Activated T-cell treated with anti-CD3 and anti-CD28 coated beads, Interleukin-2, amount 50 U/mL, for 48 hours (primary cell): ENCODE data around the gene KRT9.
"Not testable (repeated sequence)": the region's sequence is repeated elsewhere in the genome, so short reads cannot be mapped to it uniquely, and the experiment has no call there.

Experiments
- DNase-seq, 2 experiments: peaks; one replicate each; pipeline ENCODE4 v3.0.0-alpha.2; 2020

KRT9 gene

GRCh38 chr17:41571561-41572434 is at the start of gene KRT9:
KRT9 (minus strand) TSS chr17:41572059; CDS start chr17:41571992, 67 bp downstream.
- DNase-seq: no peak

DNA sequence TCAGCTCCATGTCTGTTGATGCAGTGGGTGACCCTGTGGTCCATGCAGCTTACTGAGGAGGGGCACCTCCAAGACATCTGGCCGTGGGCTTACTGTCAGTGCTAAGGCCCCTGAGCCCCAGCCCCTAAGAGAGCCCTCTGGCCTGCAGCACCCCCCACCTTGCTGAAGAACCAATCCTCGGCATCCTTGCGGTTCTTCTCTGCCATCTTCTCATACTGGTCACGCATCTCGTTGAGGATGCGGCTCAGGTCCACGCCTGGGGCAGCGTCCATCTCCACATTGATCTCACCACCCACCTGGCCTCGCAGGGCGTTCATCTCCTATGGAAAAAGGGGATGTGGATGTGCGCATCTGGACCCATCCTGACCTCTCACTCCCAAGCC is 49.6 kb upstream of the KRT9 start:
- DNase-seq: not testable (repeated sequence)

GRCh38 chr17:41620583-41621434 is 49.0 kb upstream of the KRT9 start:
- DNase-seq: no peak

GRCh38 chr17:41619927-41620582 is 48.2 kb upstream of the KRT9 start:
- DNase-seq: not testable (repeated sequence)

- no peak for DNase-seq
Measured at GRCh38 chr17:41619036-41619926, 47.4 kb upstream of the KRT9 start.

DNA sequence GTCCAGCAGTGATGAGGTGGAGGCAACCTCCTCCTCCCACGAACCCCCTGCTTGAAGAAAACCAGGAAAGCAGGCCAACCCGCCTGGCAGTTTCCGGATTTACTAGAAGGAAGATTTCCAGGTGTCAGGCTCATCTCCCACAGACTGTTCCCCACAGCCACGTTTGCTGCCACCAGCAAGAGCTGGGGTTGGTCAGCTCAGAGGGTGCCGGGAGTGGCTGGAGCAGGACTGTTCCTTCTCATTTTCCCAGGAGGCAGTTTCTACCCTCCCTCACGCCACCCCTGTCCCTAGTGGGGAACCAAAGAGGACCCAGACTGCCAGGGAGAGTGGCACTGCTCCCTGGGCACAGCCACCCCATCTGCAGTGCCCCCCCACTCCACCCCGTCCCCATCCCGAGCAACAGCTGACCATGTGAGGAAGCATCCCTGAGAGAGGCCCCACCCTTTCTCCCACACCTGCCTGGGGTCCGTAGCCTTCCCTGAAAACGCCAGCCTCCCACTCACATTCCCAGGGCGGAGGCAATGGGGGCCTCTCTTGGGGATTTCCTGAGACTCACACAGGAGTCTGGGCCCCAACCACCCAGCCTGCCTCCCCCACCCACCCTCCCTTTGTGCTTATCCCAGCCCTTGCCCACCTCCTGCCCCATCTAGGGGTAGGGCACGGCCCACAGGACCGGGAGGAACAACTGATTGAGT is 46.6 kb upstream of the KRT9 start:
- DNase-seq: no peak

DNA sequence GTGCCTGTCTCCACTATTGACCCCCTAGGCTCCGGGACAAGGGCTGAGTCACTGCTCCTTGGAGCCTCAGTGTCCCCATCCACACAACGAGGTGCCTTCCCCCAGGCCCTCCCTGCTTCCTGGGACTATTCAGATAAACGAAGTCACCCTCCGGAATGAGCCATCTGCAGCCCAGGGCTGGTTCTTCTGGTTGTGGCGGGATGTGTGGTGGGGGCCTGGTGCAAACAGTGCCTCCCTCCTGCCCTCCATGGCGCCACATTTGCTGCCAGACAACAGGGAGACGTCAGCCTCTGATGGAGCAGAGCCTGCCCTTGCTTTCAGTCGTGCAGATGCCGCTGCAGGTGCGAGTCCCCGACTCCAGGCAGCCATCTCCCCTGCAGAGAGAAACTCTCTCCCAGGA is 45.8 kb upstream of the KRT9 start:
- DNase-seq: no peak

GRCh38 chr17:41617136-41617535 is 45.3 kb upstream of the KRT9 start:
- DNase-seq: no peak

DNA sequence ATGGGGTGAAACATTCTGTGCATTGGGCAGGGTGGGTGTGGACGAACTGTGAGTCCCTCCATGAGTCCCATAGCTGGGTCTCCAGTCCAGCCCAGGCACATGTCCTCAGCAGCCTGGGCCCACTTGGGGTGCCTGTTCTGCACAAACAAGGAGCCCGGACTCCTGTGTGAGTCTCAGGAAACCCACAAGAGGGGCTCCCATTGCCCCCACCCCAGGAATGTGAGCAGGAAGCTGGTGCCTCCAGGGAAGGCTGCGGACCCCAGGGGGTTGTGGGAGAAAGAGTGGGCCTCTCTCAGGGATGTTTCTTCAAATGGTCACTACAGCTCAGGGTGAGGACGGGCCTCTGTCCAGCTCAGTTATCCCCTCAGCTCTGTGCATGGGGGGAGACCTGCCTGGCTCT is 44.6 kb upstream of the KRT9 start:
- not testable (repeated sequence) for DNase-seq

DNA sequence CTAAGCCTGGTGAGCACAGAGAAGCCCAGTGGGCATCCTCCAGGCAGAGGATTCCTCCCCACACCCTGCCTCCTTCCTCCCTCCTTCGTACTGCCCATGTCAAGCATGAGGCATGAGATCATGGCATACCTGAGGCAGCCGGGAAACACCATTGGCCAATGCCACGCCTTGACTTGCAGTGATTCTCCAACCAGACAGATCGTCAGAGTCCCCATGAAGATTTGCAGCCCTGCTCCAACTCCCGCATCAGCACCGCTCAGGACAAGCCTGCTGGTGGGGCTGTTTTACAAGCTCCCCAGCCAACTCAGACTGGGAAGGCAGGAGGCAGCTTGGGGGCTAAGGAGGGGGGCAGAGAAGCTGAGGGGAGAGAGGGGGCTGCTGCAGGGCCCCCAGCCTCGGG is 43.6 kb upstream of the KRT9 start:
- no peak for DNase-seq

DNA sequence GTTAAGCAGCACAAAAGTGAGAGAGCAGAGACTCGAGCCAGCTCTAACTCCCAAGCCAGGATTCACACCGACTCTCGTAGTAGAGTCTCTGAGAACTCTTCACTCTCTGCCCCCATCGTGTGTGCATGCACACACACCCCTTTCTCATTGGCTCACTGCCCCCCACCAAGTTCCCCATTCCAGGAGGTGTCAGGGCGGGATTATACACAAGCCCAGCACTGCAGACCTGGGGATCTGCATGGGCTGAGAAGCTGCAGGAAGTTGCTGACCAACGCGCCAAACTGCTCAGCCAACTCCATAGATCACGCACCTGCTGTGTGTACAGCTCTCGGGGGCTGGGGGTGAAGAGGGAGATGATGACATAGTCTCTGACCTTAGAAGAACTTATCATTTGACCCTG is 42.9 kb upstream of the KRT9 start:
- DNase-seq: not testable (repeated sequence)

- no peak for DNase-seq
Measured at GRCh38 chr17:41614098-41614497, 42.2 kb upstream of the KRT9 start.

DNA sequence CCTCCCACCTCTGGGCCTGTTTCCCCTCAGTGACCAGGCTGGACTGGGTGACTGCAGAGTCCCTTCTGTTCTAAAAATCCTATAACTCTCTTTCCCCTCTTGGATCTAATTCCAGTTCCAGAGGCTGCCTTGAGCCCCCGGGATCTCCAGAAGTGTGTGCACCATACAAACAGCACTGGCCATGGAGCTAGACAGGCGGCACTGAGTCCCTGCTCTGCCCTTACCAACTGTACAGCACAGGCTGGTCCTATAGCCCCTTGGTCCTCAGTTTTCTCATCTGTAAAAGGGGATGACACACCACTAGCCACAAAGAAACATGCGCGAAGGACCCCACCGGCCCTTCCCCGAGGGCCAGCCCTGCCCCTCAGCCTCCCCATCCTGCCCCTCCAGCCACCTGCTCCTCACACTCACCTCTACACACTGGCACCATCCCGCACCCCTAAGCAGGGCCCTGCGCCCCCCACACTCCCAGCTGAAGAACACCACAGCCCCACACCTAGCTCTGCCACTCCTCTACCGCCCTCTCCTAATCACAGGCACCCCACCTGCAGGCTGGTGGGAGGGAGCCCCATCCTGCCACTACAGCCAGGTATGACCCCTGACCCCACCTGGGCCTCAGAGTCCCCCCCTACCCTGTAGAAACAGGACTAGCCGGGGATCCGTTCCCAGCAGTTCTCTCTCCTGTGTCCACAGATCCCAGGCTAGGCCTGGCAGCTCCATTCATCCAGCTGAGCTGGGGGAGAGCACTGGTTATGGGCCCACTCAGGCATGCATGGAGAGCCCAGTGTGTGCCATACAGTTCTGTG is 41.6 kb upstream of the KRT9 start:
- DNase-seq: no peak

- not testable (repeated sequence) for DNase-seq
Measured at GRCh38 chr17:41612376-41613160, 40.7 kb upstream of the KRT9 start, which contains the start of gene KRT16. KRT16 (minus strand) TSS chr17:41612767; CDS start chr17:41612688, 79 bp downstream.

DNA sequence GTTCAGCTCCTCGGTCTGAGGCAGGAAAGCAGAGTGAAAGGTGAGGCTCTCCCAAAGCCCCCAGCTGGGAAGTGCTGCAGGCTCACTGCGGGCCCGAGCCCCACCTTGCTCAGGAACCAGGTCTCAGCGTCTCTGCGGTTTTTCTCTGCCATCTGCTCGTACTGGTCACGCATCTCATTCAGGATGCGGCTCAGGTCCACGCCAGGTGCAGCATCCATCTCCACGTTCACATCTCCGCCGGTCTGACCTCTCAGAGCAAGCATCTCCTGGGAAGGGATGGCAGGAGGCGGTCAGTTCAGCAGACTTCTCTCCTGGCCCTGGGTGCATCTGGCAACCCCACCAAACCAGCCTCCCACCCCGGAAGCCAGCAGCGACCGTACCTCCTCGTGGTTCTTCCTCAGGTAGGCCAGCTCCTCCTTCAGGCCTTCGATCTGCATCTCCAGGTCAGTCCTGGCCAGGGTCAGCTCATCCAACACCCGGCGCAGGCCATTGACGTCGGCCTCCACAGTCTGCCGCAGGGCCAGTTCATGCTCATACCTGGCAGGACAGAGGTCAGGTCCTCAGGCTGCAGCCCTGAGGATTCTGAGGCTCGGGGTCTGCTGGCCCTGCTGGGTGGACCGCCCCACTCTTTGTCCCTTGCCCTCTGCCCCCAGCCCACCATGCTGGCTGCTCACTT is 39.2 kb upstream of the KRT9 start:
- DNase-seq: no peak

DNA sequence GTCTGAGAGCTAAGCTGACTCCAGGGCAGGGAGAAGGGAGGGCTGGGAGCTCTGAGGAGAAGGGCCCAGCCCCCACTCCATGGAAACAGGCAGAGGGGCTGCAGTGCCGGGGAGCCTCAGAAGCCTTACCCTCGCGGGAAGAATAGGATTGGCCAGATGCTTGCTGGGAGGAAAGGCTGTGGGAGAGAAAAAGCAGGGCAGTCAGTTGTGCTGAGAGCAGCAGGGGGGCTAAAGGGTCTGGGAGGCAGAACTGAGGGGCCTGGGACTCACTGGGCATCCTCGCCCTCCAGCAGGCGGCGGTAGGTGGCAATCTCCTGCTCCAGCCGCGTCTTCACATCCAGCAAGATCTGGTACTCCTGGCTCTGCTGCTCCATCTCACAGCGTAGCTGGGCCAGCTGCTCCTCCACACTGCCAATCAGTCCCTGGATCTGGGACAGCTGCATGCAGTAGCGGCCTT is 38.2 kb upstream of the KRT9 start:
- DNase-seq: not testable (repeated sequence)

DNA sequence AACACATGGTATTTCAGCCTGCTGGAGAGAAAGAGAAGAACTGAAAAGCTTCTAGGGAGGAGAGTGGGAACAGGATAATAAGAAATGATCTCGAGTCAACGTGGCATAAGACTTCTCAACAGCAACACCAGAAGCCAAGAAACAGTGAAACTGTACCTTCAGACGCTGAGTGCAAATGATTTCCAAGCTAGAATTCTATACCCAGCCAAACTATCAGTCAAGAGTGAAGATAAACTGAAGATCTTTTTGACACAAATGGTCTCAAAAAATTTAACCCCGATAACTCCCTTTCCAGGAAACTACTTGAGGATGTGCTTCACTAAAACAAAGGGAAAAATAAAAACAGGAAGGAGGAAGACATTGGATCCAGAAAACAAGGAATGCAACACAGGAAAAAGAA is 35.1 kb upstream of the KRT9 start:
- not testable (repeated sequence) for DNase-seq

DNA sequence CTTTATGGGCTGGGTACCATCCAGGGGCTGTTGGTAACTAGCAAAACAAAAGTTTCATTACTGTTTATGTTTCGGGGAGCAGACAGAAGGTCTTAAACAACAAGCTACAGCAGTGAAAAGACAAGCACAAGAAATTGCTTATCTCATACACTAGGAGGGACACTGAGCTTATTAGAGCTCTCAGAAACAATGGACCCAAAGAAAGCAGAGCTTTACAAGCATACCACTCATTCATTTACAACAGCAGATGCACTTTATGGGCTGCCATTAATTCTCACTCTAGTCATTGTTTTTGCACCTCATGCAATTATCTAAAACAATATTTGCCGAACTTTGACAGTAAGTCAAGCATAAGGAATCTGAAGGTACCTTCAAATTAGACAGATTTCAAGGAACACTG is 30.7 kb upstream of the KRT9 start:
- DNase-seq: no peak

DNA sequence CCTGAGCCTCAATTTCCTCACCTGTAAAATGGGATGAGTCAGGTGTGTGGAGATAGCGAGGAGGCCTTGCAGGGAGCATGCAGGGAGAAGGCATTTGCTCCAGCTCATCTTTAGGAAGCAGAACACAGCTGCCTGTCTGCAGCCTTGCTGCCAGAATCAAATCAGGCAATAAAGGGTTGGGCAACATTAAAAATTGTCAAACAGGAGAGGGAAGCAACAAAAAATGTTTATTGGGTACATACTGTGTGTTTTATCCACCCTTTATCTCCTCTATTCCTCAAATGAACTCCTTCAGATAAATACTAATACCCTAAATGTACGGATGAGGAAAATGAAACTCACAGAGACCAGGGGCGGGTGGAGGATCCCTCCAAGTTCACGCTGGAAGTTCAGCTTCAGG is 28.5 kb upstream of the KRT9 start:
- no peak for DNase-seq
